Right ventricle myocardium superior (tissue), 1 donor: ENCODE data around the gene SPTBN2. TPM values are rescaled to one million over a fixed set of nuclear protein-coding genes. Genes with fewer than 3 reads are reported as not detected.

Source experiments
- ATAC-seq: fragments of 200-7000 bp; cut with Tn5 transposase; one replicate; pipeline ENCODE4 v1.9.1; 2020; ENCODE audit warnings: mild to moderate bottlenecking; ENCODE audit not compliant: poor library complexity
- DNase-seq: peaks from one replicate; pipeline ENCODE4 v3.0.0-alpha.2; 2020
- intact Hi-C: fragments of 100-400 bp; cut with DNase I; formaldehyde crosslinking; loops from one replicate; pipeline ENCODE4 v1.11.2; 2022
- long read RNA-seq: library from polyadenylated mRNA; unstranded; transcript quantifications from one replicate; pipeline ENCODE4 v2.0.0, GENCODE V29; 2021
- total RNA-seq: library from RNA; stranded (reverse); fragmentation: NEBNext Ultra II Directional; extraction: Animal tissue kit (Norgen Biotek cat#: 25700); gene quantifications from one replicate; pipeline ENCODE4 v1.2.1, GENCODE V29; 2021
- donor health status: DM: no; HTN: yes; CAD: no; lungs with severe emphysema.

The SPTBN2 gene
- 1.3 TPM for total RNA-seq
- long read RNA-seq = 0 reads

- intact Hi-C loops = no loop called here
- DNase-seq = no peak
- no peak for ATAC-seq
Observed at GRCh38 chr11:66728693-66729385, at the start of gene SPTBN2. TSS of gene SPTBN2 (minus strand) at chr11:66729216. CDS start at chr11:66721240, 7,976 bp downstream.

GRCh38 chr11:66768818-66769217, 39.8 kb upstream of the SPTBN2 start:
- no peak for ATAC-seq
- intact Hi-C loops = no loop called here
- no peak for DNase-seq

DNA sequence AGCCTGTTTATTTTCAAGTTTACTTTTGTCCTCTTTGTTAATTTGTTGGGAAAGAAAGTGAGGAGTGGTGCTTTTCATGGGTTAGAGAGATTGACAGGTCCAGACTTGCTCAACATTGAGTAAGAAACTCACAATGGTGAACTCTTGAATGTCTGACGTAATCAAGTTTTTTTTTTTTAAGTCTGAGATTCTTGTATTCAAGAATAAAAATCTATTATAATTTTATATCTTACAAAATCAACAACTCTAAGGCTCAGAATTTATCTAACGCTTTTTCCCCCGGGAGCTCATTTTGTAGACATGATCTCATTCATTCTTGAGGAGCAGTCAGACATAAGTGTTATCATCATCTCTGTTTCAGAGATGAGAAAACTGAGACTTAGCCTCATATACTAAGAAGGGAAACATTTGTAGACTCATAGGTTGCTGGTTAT, 39.1 kb upstream of the SPTBN2 start:
- ATAC-seq (no peak), DNase-seq (no peak)
- intact Hi-C loops = no loop called here

- ATAC-seq (no peak), DNase-seq (no peak)
- intact Hi-C loops = no loop called here
Observed at GRCh38 chr11:66767666-66768065, 38.6 kb upstream of the SPTBN2 start.

GRCh38 chr11:66766681-66767080, 37.7 kb upstream of the SPTBN2 start:
- ATAC-seq (no peak), DNase-seq (no peak)
- intact Hi-C loops = no loop called here

DNA sequence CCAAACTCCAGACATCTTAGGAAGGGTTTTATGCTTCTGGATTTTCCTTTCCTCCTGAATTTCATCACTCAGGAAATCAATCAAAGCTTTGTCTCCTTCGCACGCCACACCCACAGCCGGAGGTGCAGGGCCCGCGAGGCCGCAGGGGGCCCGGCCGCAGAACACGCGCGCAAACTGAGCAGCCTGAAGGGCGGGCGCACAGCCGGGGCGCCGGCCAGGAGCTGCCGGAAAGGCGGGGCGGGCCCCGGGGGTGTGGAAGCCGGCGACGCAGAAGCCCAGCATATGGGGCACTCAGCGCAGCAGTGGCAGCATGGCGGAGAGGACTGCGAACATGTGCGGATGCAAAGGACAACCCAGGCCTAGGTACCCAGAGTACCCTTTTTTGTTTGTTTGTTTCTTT, 33.1 kb upstream of the SPTBN2 start:
- no peak for DNase-seq
- intact Hi-C loops = no loop called here
- ATAC-seq = no peak

DNA sequence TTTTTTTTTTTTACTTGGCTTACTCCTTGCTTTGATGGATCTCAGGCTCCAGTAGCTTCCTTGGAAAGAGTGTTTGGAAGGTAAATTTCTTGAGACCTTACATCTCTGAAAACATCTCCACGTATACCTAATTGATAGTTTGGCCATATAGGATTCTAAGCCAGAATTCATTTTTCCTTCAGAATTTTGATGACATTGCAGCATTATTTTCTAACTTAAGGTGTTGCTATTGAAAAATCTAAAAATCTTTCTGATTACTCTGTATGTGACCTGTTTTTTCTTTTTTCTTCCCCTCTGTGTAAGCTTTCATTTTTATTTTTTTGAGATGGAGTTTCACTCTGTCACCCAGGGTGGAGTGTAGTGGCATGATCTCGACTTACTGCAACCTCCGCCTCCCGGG, 23.1 kb upstream of the SPTBN2 start:
- DNase-seq (no peak), ATAC-seq (no peak)
- intact Hi-C loops = no loop called here

DNA sequence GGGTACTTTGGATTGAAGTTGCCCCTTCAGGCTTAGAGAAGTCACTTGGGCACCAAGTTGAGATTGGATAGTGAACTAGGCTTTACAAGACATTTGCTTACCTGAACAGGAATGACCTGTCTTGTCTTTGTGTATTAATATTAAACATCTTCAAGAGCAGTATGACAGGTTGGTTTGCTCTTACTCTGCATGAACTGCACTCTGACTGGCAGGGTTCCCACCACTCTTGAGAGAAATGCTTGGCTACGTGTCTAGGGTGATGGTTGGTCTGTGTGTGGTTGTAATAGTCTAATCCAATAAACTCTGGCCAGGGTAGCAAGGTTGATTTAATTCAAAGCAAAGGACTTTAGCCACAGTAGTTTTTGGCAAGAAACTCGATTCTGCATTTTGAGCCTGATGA, 20.1 kb upstream of the SPTBN2 start:
- DNase-seq = no peak
- intact Hi-C loops = no loop called here
- no peak for ATAC-seq

GRCh38 chr11:66747480-66747879, 18.5 kb upstream of the SPTBN2 start:
- intact Hi-C loops = no loop called here
- ATAC-seq = no peak

GRCh38 chr11:66745356-66746235, 16.6 kb upstream of the SPTBN2 start:
- ATAC-seq (peak; percentile 26), DNase-seq (no peak)
- intact Hi-C loops = no loop called here

More at GRCh38 chr11:66747480-66747879, 18.5 kb upstream of the SPTBN2 start:
- no peak for DNase-seq

DNA sequence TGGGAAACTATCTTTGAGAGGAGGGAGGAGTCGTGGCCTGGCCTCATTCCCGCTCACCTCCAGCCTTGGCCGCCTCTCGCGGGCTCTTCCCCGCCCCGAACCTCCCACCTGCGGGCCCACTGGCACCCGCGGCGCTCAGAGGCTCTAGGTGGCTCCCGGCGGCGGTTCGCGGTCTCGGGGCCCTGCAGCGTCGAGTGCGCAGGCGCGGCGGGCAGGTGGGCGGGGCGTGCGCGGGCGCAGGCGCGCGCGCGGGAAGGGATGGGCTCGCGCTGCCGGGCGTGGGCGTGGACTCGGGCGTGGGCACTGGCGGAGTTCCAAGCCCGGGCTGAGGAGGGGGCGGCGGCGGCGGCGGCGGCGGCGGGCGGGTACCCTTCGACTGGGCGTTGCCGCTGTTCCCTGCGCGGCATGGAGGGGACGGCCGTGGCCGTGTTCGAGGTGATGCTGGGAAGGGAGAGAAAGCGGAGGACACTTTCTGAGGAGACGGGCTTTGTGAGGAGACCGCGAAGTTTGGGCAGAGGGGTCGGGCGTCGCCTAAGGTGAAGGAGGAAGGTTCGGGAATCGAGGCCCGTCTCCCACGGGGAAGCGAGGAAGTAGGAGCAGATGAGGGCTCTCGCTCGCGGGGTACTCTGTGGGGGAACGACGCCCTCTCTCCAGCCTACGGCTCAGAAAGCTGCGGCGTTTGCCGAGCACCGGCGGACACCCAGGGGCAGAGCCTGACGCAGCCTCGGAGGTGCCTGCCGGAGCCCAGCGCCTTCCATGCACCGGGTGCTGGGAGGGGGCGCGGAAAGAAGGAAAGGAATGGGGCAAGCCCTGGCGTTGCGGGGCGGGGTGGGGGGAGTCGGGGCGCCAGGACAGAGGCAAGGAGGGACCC, 15.7 kb upstream of the SPTBN2 start:
- DNase-seq (peak; percentile 90), ATAC-seq (peak; percentile 99)
- intact Hi-C loops = no loop called here

DNA sequence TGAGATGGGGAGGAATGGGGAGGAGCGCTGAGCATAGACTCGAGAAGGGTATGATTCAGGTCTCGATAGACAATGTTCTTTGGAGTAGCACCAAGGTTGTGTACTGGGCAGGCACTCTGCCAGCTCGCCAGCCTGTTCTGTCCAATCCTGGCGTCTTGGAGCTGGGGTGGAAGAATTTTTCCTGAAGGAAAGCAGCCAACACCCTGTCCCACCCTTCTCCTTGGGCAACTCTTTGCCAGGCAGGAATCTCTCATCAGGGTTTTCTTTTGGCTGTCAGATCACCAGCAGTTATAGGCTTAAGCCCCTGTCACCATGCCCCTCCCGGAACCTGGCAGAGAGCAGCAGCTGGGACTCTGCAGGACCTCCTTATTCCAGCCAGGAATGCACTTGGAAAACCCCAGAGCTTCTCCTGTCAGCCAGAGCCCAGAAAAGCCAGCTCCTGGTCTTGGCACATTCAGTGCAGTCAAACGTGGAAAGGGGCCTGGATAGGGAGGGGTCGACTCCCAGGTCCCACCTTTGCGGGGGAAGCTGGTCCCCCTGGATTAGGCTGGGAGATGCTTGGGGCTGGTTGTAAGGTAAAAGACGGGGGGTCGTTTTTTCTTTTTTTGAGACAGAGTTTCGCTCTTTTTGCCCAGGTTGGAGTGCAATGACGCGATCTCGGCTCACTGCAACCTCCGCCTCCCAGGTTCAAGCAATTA, 14.4 kb upstream of the SPTBN2 start:
- DNase-seq = no peak
- ATAC-seq = no peak
- intact Hi-C loops = no loop called here

- ATAC-seq (no peak), DNase-seq (no peak)
- intact Hi-C loops = no loop called here
Observed at GRCh38 chr11:66741153-66741552, 12.1 kb upstream of the SPTBN2 start.

GRCh38 chr11:66739983-66740382, 11.0 kb upstream of the SPTBN2 start:
- intact Hi-C loops = no loop called here
- ATAC-seq = no peak
- no peak for DNase-seq

- ATAC-seq (no peak), DNase-seq (no peak)
- intact Hi-C loops = no loop called here
Observed at GRCh38 chr11:66734215-66734614, 5.2 kb upstream of the SPTBN2 start.

- DNase-seq (no peak), ATAC-seq (no peak)
- intact Hi-C loops = no loop called here
Observed at GRCh38 chr11:66729447-66729846, 431 bp upstream of the SPTBN2 start.

GRCh38 chr11:66728038-66728692, 851 bp downstream of the SPTBN2 start:
- intact Hi-C loops = no loop called here
- DNase-seq (no peak), ATAC-seq (no peak)
